HG03280 (cell line): ENCODE measurements around the gene CKAP2.
A peak's percentile ranks its signal among the peaks of the same experiment; 100 is the strongest.
"Not testable (repeated sequence)": the region's sequence is repeated elsewhere in the genome, so short reads cannot be mapped to it uniquely, and the experiment has no call there.

Source experiments
- ATAC-seq: cut with Tn5 transposase; IDR thresholded peaks from one replicate; pipeline ENCODE4 v1.9.1; 2021; ENCODE audit warnings: mild to moderate bottlenecking, moderate library complexity; ENCODE audit not compliant: unreplicated experiment

CKAP2 gene

GRCh38 chr13:52450793-52451116, 4.5 kb upstream of the CKAP2 start:
- ATAC-seq, result no peak

- ATAC-seq, result no peak
These were observed 4.0 kb upstream of the CKAP2 start for GRCh38 chr13:52451135-52451804.

GRCh38 chr13:52452470-52452869, 2.8 kb upstream of the CKAP2 start:
- no peak for ATAC-seq

GRCh38 chr13:52454459-52454819, 839 bp upstream of the CKAP2 start:
- ATAC-seq, result peak; percentile 30

GRCh38 chr13:52455677-52456041, 381 bp downstream of the CKAP2 start:
- ATAC-seq, result peak; percentile 30

- ATAC-seq, result no peak
These were observed 4.4 kb downstream of the CKAP2 start for GRCh38 chr13:52459668-52460067.

GRCh38 chr13:52461265-52461664, 6.0 kb downstream of the CKAP2 start:
- no peak for ATAC-seq

- no peak for ATAC-seq
These were observed 8.2 kb downstream of the CKAP2 start for GRCh38 chr13:52463526-52463925.

GRCh38 chr13:52468487-52468886, 13.2 kb downstream of the CKAP2 start:
- ATAC-seq, result not testable (repeated sequence)

GRCh38 chr13:52480677-52481428, 25.6 kb downstream of the CKAP2 start:
- ATAC-seq, result not testable (repeated sequence)

- not testable (repeated sequence) for ATAC-seq
These were observed 31.8 kb downstream of the CKAP2 start for GRCh38 chr13:52487078-52487477.

GRCh38 chr13:52488763-52489162, 33.5 kb downstream of the CKAP2 start:
- ATAC-seq, result not testable (repeated sequence)

- ATAC-seq, result not testable (repeated sequence)
These were observed 35.7 kb downstream of the CKAP2 start for GRCh38 chr13:52491015-52491414.

- not testable (repeated sequence) for ATAC-seq
These were observed 39.0 kb downstream of the CKAP2 start for GRCh38 chr13:52494241-52494640.

GRCh38 chr13:52497979-52498378, 42.7 kb downstream of the CKAP2 start:
- ATAC-seq, result not testable (repeated sequence)

- not testable (repeated sequence) for ATAC-seq
These were observed 47.0 kb downstream of the CKAP2 start for GRCh38 chr13:52502277-52502676.

GRCh38 chr13:52505843-52506242, 50.6 kb downstream of the CKAP2 start:
- not testable (repeated sequence) for ATAC-seq

- ATAC-seq, result not testable (repeated sequence)
These were observed 54.3 kb downstream of the CKAP2 start for GRCh38 chr13:52509532-52509931.

- not testable (repeated sequence) for ATAC-seq
These were observed 55.0 kb downstream of the CKAP2 start for GRCh38 chr13:52510221-52510797.

- ATAC-seq, result not testable (repeated sequence)
These were observed 56.3 kb downstream of the CKAP2 start for GRCh38 chr13:52511598-52511997.

GRCh38 chr13:52513957-52514596, 58.8 kb downstream of the CKAP2 start:
- ATAC-seq, result not testable (repeated sequence)

- not testable (repeated sequence) for ATAC-seq
These were observed 68.0 kb downstream of the CKAP2 start for GRCh38 chr13:52523323-52523722.
